T-helper 22 cell (primary cell): Measurements from ENCODE around the gene RTP5.
"Not testable (repeated sequence)": the region's sequence is repeated elsewhere in the genome, so short reads cannot be mapped to it uniquely, and the experiment has no call there.

Experiments used
- DNase-seq: peaks from one replicate; pipeline ENCODE4 v3.0.0-alpha.2; 2020; ENCODE audit warnings: low read depth

RTP5 gene

GRCh38 chr2:241902357-241902991 is 32.9 kb downstream of the RTP5 start:
- DNase-seq: no peak

GRCh38 chr2:241903121-241904010 is 33.8 kb downstream of the RTP5 start:
- DNase-seq: no peak

- no peak for DNase-seq
Observed at GRCh38 chr2:241904011-241904718, 34.6 kb downstream of the RTP5 start.

GRCh38 chr2:241904791-241905710 is 35.5 kb downstream of the RTP5 start:
- DNase-seq: no peak

GRCh38 chr2:241905716-241906377 is 36.3 kb downstream of the RTP5 start:
- DNase-seq: no peak

- DNase-seq: not testable (repeated sequence)
Observed at GRCh38 chr2:241906378-241906770, 36.8 kb downstream of the RTP5 start.

- DNase-seq: no peak
Observed at GRCh38 chr2:241906826-241907570, 37.5 kb downstream of the RTP5 start.

GRCh38 chr2:241907831-241908230 is 38.3 kb downstream of the RTP5 start:
- DNase-seq: not testable (repeated sequence)

GRCh38 chr2:241908686-241909420 is 39.3 kb downstream of the RTP5 start:
- no peak for DNase-seq

GRCh38 chr2:241909769-241910168 is 40.2 kb downstream of the RTP5 start:
- no peak for DNase-seq

- DNase-seq: no peak
Observed at GRCh38 chr2:241910604-241911520, 41.3 kb downstream of the RTP5 start.

- no peak for DNase-seq
Observed at GRCh38 chr2:241911551-241911950, 42.0 kb downstream of the RTP5 start.

GRCh38 chr2:241912021-241912555 is 42.6 kb downstream of the RTP5 start:
- no peak for DNase-seq

GRCh38 chr2:241913703-241914102 is 44.2 kb downstream of the RTP5 start:
- no peak for DNase-seq

GRCh38 chr2:241914542-241914941 is 45.0 kb downstream of the RTP5 start:
- DNase-seq: no peak

- not testable (repeated sequence) for DNase-seq
Observed at GRCh38 chr2:241921631-241922030, 52.1 kb downstream of the RTP5 start.

- DNase-seq: no peak
Observed at GRCh38 chr2:241922411-241922810, 52.9 kb downstream of the RTP5 start.
